ENCODE measurements around the gene FUCA1. TPM values are rescaled to one million over a fixed set of nuclear protein-coding genes. Genes with fewer than 3 reads are reported as not detected.
A peak's percentile ranks its signal among the peaks of the same experiment; 100 is the strongest.
"Not testable (repeated sequence)": the region's sequence is repeated elsewhere in the genome, so short reads cannot be mapped to it uniquely, and the experiment has no call there.

The FUCA1 gene
- polyA plus RNA-seq, 3 donors from 2014 or later, result 24.3 to 27.7 (median 26.1) TPM

GRCh38 chr1:23823767-23824166 lies 44.3 kb downstream of the FUCA1 start:
- H3K4me1 Mint-ChIP-seq, result peaks cover 19 to 29% of the 10 kb centered on the region in 2 donors

GRCh38 chr1:23817633-23818032 lies 50.5 kb downstream of the FUCA1 start:
- no peak for DNase-seq
- Mint-ChIP-seq H3K36me3 (peaks cover 9 to 26% (median 12%) of the 10 kb centered on the region in 3 donors), H3K27ac (no peak overlapping the region), H3K4me3 (no peak overlapping the region), H3K9me3 (no peaks in the 10 kb centered on the region), H3K27me3 (ENCODE audit: low read depth in 3 of 3) (peaks cover 0 to 2% (median 0%) of the 10 kb centered on the region in 3 donors), H3K4me1 (no peaks in the 10 kb centered on the region)

More at GRCh38 chr1:23823767-23824166, 44.3 kb downstream of the FUCA1 start:
- Mint-ChIP-seq H3K36me3 (no peaks in the 10 kb centered on the region), H3K9me3 (no peaks in the 10 kb centered on the region), H3K27me3 (ENCODE audit: low read depth in 3 of 3) (peaks cover 4 to 11% (median 6%) of the 10 kb centered on the region in 3 donors), H3K4me3 (peak overlapping the region; percentile 62 to 95 (median 95)), H3K27ac (peak overlapping the region; percentile 72 to 98 (median 96))
- DNase-seq, result no peak

- H3K27me3 Mint-ChIP-seq (ENCODE audit: low read depth in 3 of 3), result peaks cover 0 to 2% (median 0%) of the 10 kb centered on the region in 3 donors
- no peaks in the 10 kb centered on the region for H3K4me1 Mint-ChIP-seq
- no peaks in the 10 kb centered on the region for H3K9me3 Mint-ChIP-seq
- no peak for DNase-seq
- peaks cover 12 to 29% (median 12%) of the 10 kb centered on the region in 3 donors for H3K36me3 Mint-ChIP-seq
- H3K27ac Mint-ChIP-seq, result no peak overlapping the region
- H3K4me3 Mint-ChIP-seq, result no peak overlapping the region
These were observed 51.2 kb downstream of the FUCA1 start for GRCh38 chr1:23816906-23817305.

GRCh38 chr1:23816361-23816760 lies 51.7 kb downstream of the FUCA1 start:
- Mint-ChIP-seq H3K4me3 (no peak overlapping the region), H3K36me3 (peaks cover 14 to 35% (median 16%) of the 10 kb centered on the region in 3 donors)

GRCh38 chr1:23814016-23814415 lies 54.1 kb downstream of the FUCA1 start:
- no peak for DNase-seq
- H3K27ac Mint-ChIP-seq, result no peak overlapping the region
- no peak overlapping the region for H3K4me3 Mint-ChIP-seq
- H3K36me3 Mint-ChIP-seq, result peaks cover 19 to 38% (median 20%) of the 10 kb centered on the region in 3 donors
- H3K27me3 Mint-ChIP-seq (ENCODE audit: low read depth in 3 of 3), result peaks cover 0 to 2% (median 0%) of the 10 kb centered on the region in 3 donors
- H3K4me1 Mint-ChIP-seq, result peaks cover 5 to 9% of the 10 kb centered on the region in 2 donors
- no peaks in the 10 kb centered on the region for H3K9me3 Mint-ChIP-seq

More at GRCh38 chr1:23816361-23816760, 51.7 kb downstream of the FUCA1 start:
- Mint-ChIP-seq H3K27me3 (ENCODE audit: low read depth in 3 of 3) (peaks cover 0 to 2% (median 0%) of the 10 kb centered on the region in 3 donors), H3K9me3 (no peaks in the 10 kb centered on the region), H3K27ac (no peak overlapping the region), H3K4me1 (no peaks in the 10 kb centered on the region)
- DNase-seq, result no peak

- Mint-ChIP-seq H3K36me3 (peaks cover 14 to 18% (median 15%) of the 10 kb centered on the region in 3 donors), H3K27me3 (ENCODE audit: low read depth in 3 of 3) (peaks cover 0 to 6% (median 0%) of the 10 kb centered on the region in 3 donors), H3K27ac (peak overlapping the region in 3 of 6 donors; percentile 23 to 65 (median 57)), H3K4me1 (peaks cover 5 to 9% of the 10 kb centered on the region in 2 donors), H3K9me3 (no peaks in the 10 kb centered on the region), H3K4me3 (no peak overlapping the region)
- peak; percentile 28 to 44 (median 28) for DNase-seq
These were observed 57.1 kb downstream of the FUCA1 start for GRCh38 chr1:23810818-23811540.

GRCh38 chr1:23809751-23810171 lies 58.3 kb downstream of the FUCA1 start:
- Mint-ChIP-seq H3K36me3 (peaks cover 14 to 22% (median 16%) of the 10 kb centered on the region in 3 donors), H3K4me1 (peaks cover 5 to 9% of the 10 kb centered on the region in 2 donors), H3K27ac (peak overlapping the region in 4 of 6 donors; percentile 31 to 65 (median 56)), H3K9me3 (no peaks in the 10 kb centered on the region), H3K27me3 (ENCODE audit: low read depth in 3 of 3) (peaks cover 0 to 6% (median 0%) of the 10 kb centered on the region in 3 donors), H3K4me3 (no peak overlapping the region)
- peak; percentile 72 to 79 (median 76) for DNase-seq

- H3K27me3 Mint-ChIP-seq (ENCODE audit: low read depth in 3 of 3), result peaks cover 0 to 6% (median 0%) of the 10 kb centered on the region in 3 donors
- no peak for DNase-seq
- H3K4me3 Mint-ChIP-seq, result no peak overlapping the region
- H3K9me3 Mint-ChIP-seq, result no peaks in the 10 kb centered on the region
- H3K27ac Mint-ChIP-seq, result no peak overlapping the region
- H3K36me3 Mint-ChIP-seq, result peaks cover 9 to 22% (median 10%) of the 10 kb centered on the region in 3 donors
- H3K4me1 Mint-ChIP-seq, result peaks cover 5 to 9% of the 10 kb centered on the region in 2 donors
These were observed 60.6 kb downstream of the FUCA1 start for GRCh38 chr1:23807453-23807852.

GRCh38 chr1:23806280-23806679 lies 61.8 kb downstream of the FUCA1 start:
- H3K36me3 Mint-ChIP-seq, result peaks cover 2 to 17% (median 5%) of the 10 kb centered on the region in 3 donors
- no peak overlapping the region for H3K27ac Mint-ChIP-seq
- peaks cover 6 to 10% of the 10 kb centered on the region in 2 donors for H3K4me1 Mint-ChIP-seq
- DNase-seq, result no peak
- H3K27me3 Mint-ChIP-seq (ENCODE audit: low read depth in 3 of 3), result peaks cover 0 to 6% (median 2%) of the 10 kb centered on the region in 3 donors
- H3K4me3 Mint-ChIP-seq, result no peak overlapping the region
- H3K9me3 Mint-ChIP-seq, result no peaks in the 10 kb centered on the region

- no peaks in the 10 kb centered on the region for H3K9me3 Mint-ChIP-seq
- peaks cover 0 to 15% (median 0%) of the 10 kb centered on the region in 3 donors for H3K36me3 Mint-ChIP-seq
- peaks cover 2 to 10% (median 3%) of the 10 kb centered on the region in 3 donors for H3K27me3 Mint-ChIP-seq (ENCODE audit: low read depth in 3 of 3)
- H3K4me3 Mint-ChIP-seq, result no peak overlapping the region
- peak overlapping the region in 3 of 6 donors; percentile 37 to 61 (median 44) for H3K27ac Mint-ChIP-seq
- no peak for DNase-seq
- peaks cover 11 to 12% of the 10 kb centered on the region in 2 donors for H3K4me1 Mint-ChIP-seq
These were observed 63.1 kb downstream of the FUCA1 start for GRCh38 chr1:23805025-23805424.

- H3K27me3 Mint-ChIP-seq (ENCODE audit: low read depth in 3 of 3), result peaks cover 2 to 10% (median 5%) of the 10 kb centered on the region in 3 donors
- peak overlapping the region in 3 of 6 donors; percentile 17 to 33 (median 28) for H3K27ac Mint-ChIP-seq
- H3K4me3 Mint-ChIP-seq, result no peak overlapping the region
- H3K9me3 Mint-ChIP-seq, result no peaks in the 10 kb centered on the region
- no peak for DNase-seq
- peaks cover 0 to 15% (median 0%) of the 10 kb centered on the region in 3 donors for H3K36me3 Mint-ChIP-seq
- H3K4me1 Mint-ChIP-seq, result peaks cover 13 to 15% of the 10 kb centered on the region in 2 donors
These were observed 63.8 kb downstream of the FUCA1 start for GRCh38 chr1:23804183-23804835.

- peaks cover 18 to 21% of the 10 kb centered on the region in 2 donors for H3K4me1 Mint-ChIP-seq
- peaks cover 2 to 8% (median 5%) of the 10 kb centered on the region in 3 donors for H3K27me3 Mint-ChIP-seq (ENCODE audit: low read depth in 3 of 3)
- H3K27ac Mint-ChIP-seq, result peak overlapping the region in 2 of 6 donors; percentile 28 to 39
- peaks cover 0 to 15% (median 0%) of the 10 kb centered on the region in 3 donors for H3K36me3 Mint-ChIP-seq
- H3K4me3 Mint-ChIP-seq, result no peak overlapping the region
- no peaks in the 10 kb centered on the region for H3K9me3 Mint-ChIP-seq
- no peak for DNase-seq
These were observed 64.4 kb downstream of the FUCA1 start for GRCh38 chr1:23803674-23804073.

- not testable (repeated sequence) for DNase-seq; H3K27me3 Mint-ChIP-seq (ENCODE audit: low read depth in 3 of 3); H3K9me3 Mint-ChIP-seq
- Mint-ChIP-seq H3K4me3 (peak overlapping the region in 2 of 5 donors; percentile 18 to 38), H3K27ac (peak overlapping the region in 5 of 6 donors; percentile 67 to 79 (median 74)), H3K36me3 (peaks cover 0 to 15% (median 0%) of the 10 kb centered on the region in 3 donors), H3K4me1 (peaks cover 21 to 23% of the 10 kb centered on the region in 2 donors)
These were observed 65.2 kb downstream of the FUCA1 start for GRCh38 chr1:23802809-23803342.
